HG02642 (cell line): ENCODE results near the gene MSANTD3.
"Not testable (repeated sequence)": the region's sequence is repeated elsewhere in the genome, so short reads cannot be mapped to it uniquely, and the experiment has no call there.

Experiments used
- ATAC-seq: cut with Tn5 transposase; IDR thresholded peaks from one replicate; pipeline ENCODE4 v1.9.1; 2021; ENCODE audit warnings: mild to moderate bottlenecking; ENCODE audit not compliant: unreplicated experiment, poor library complexity

Gene MSANTD3

GRCh38 chr9:100427366-100428263 is 672 bp downstream of the MSANTD3 start:
- ATAC-seq = peak; percentile 65

GRCh38 chr9:100428871-100429654 is 2.1 kb downstream of the MSANTD3 start:
- ATAC-seq = no peak

GRCh38 chr9:100430286-100430940 is 3.5 kb downstream of the MSANTD3 start:
- no peak for ATAC-seq

- no peak for ATAC-seq
Observed at GRCh38 chr9:100431886-100432285, 4.9 kb downstream of the MSANTD3 start.

GRCh38 chr9:100432736-100433135 is 5.8 kb downstream of the MSANTD3 start:
- no peak for ATAC-seq

GRCh38 chr9:100436571-100436970 is 9.6 kb downstream of the MSANTD3 start:
- ATAC-seq = no peak

- peak; percentile 64 for ATAC-seq
Observed at GRCh38 chr9:100437860-100438805, 11.2 kb downstream of the MSANTD3 start.

GRCh38 chr9:100440071-100440470 is 13.1 kb downstream of the MSANTD3 start:
- ATAC-seq = no peak

GRCh38 chr9:100440487-100440886 is 13.5 kb downstream of the MSANTD3 start:
- not testable (repeated sequence) for ATAC-seq

- ATAC-seq = no peak
Observed at GRCh38 chr9:100441911-100442361, 15.0 kb downstream of the MSANTD3 start.

GRCh38 chr9:100443781-100444768 is 17.1 kb downstream of the MSANTD3 start:
- ATAC-seq = no peak

- no peak for ATAC-seq
Observed at GRCh38 chr9:100445161-100445902, 18.4 kb downstream of the MSANTD3 start.

GRCh38 chr9:100445903-100446549 is 19.1 kb downstream of the MSANTD3 start:
- no peak for ATAC-seq

GRCh38 chr9:100447041-100447440 is 20.1 kb downstream of the MSANTD3 start:
- no peak for ATAC-seq

- no peak for ATAC-seq
Observed at GRCh38 chr9:100448266-100448665, 21.3 kb downstream of the MSANTD3 start.

GRCh38 chr9:100449420-100449819 is 22.5 kb downstream of the MSANTD3 start:
- peak; percentile 83 for ATAC-seq

- no peak for ATAC-seq
Observed at GRCh38 chr9:100452894-100453293, 26.0 kb downstream of the MSANTD3 start.
